IMR-90 (cell line): Measurements from ENCODE around the gene CDH16. TPM values are rescaled to one million over a fixed set of nuclear protein-coding genes. Genes with fewer than 3 reads are reported as not detected.

Source experiments
- ATAC-seq: fragments of 200-7000 bp; cut with Tn5 transposase; 2 replicates; pipeline ENCODE4 v1.9.1; 2020; ENCODE audit warnings: low read depth, mild to moderate bottlenecking, moderate library complexity
- BruUV-seq: library from RNA; stranded (reverse); fragments of 400-500 nt; replicated peaks from 2 replicates; lab custom pipeline; 2021; lab: Mats Ljungman, UMichigan
- CTCF ChIA-PET: fragments of 300-600 bp; formaldehyde crosslinking; extraction: SDS; loops from one replicate; lab custom pipeline; 2021; ENCODE audit warnings: antibody characterized with exemption; lab: Yijun Ruan, JAX
- POLR2A ChIA-PET: fragments of 300-600 bp; sonication (Branson Sonifier 250); formaldehyde crosslinking; loops from one replicate; lab custom pipeline; 2022; ENCODE audit warnings: antibody characterized with exemption; ENCODE audit not compliant: unreplicated experiment; lab: Charles Lee
- DNase-seq: peaks from one replicate; pipeline ENCODE4 v3.0.0; 2013
- H2AFZ ChIP-seq: replicated peaks from 2 replicates; pipeline ENCODE3; 2013; ENCODE audit warnings: low read length, mild to moderate bottlenecking; ENCODE audit not compliant: poor library complexity
- H2AK5ac ChIP-seq: 2 replicates; pipeline ENCODE4 v1.6.1; 2013; ENCODE audit warnings: low read depth, low read length, inconsistent platforms
- H2AK9ac ChIP-seq: replicated peaks from 2 replicates; pipeline ENCODE3; 2013; ENCODE audit warnings: mild to moderate bottlenecking, low read depth, low read length, moderate library complexity; ENCODE audit not compliant: poor library complexity
- H2BK120ac ChIP-seq: 2 replicates; pipeline ENCODE4 v1.6.1; 2013; ENCODE audit warnings: low read depth, low read length, inconsistent platforms
- H2BK15ac ChIP-seq: 3 replicates; pipeline ENCODE4 v1.6.1; 2013; ENCODE audit warnings: low read depth, low read length, inconsistent platforms
- H2BK20ac ChIP-seq: 2 replicates; pipeline ENCODE4 v1.6.1; 2013; ENCODE audit warnings: low read depth, mild to moderate bottlenecking, inconsistent platforms, low read length, moderate library complexity
- H2BK5ac ChIP-seq: 2 replicates; pipeline ENCODE4 v1.6.1; 2013; ENCODE audit warnings: mild to moderate bottlenecking, low read depth, low read length, inconsistent platforms; ENCODE audit not compliant: poor library complexity, severe bottlenecking
- H3K14ac ChIP-seq: replicated peaks from 2 replicates; pipeline ENCODE4 v1.6.1; 2013; ENCODE audit warnings: low read depth, low read length, inconsistent platforms
- H3K18ac ChIP-seq: 2 replicates; pipeline ENCODE4 v1.6.1; 2013; ENCODE audit warnings: low read depth, low read length, control low read depth
- H3K23ac ChIP-seq: 2 replicates; pipeline ENCODE4 v1.6.1; 2013; ENCODE audit warnings: low read depth, low read length, inconsistent platforms
- H3K27ac ChIP-seq: 2 replicates; pipeline ENCODE4 v1.5.1; 2013; ENCODE audit warnings: mild to moderate bottlenecking, control low read depth, low read length; ENCODE audit not compliant: insufficient read depth
- H3K27me3 ChIP-seq: 2 replicates; pipeline ENCODE4 v1.6.1; 2013; ENCODE audit warnings: low read length; ENCODE audit not compliant: control insufficient read depth, insufficient read depth
- H3K36me3 ChIP-seq: 2 replicates; pipeline ENCODE4 v1.6.1; 2013; ENCODE audit warnings: low read length, mixed read lengths; ENCODE audit not compliant: control insufficient read depth, insufficient read depth
- H3K4ac ChIP-seq: 2 replicates; pipeline ENCODE4 v1.6.1; 2013; ENCODE audit warnings: low read depth, low read length, inconsistent platforms
- H3K4me1 ChIP-seq: 2 replicates; pipeline ENCODE4 v1.6.1; 2013; ENCODE audit warnings: low read length, mixed read lengths; ENCODE audit not compliant: control insufficient read depth, insufficient read depth
- H3K4me2 ChIP-seq: 2 replicates; pipeline ENCODE4 v1.6.1; 2013; ENCODE audit warnings: low read depth, mild to moderate bottlenecking, control low read depth, low read length, moderate library complexity
- H3K4me3 ChIP-seq: 2 replicates; pipeline ENCODE4 v1.5.1; 2013; ENCODE audit warnings: low read depth, mild to moderate bottlenecking, control low read depth, low read length, moderate library complexity; ENCODE audit not compliant: insufficient read depth
- H3K56ac ChIP-seq: 2 replicates; pipeline ENCODE4 v1.6.1; 2013; ENCODE audit warnings: low read length, inconsistent platforms; ENCODE audit not compliant: insufficient read depth; ENCODE audit errors: extremely low read depth
- H3K79me1 ChIP-seq, 2 experiments: 2 replicates each; pipeline ENCODE4 v1.6.1; 2013; ENCODE audit warnings: low read length in 2 of 2, inconsistent platforms in 1 of 2, low read depth in 1 of 2
- H3K9ac ChIP-seq: 2 replicates; pipeline ENCODE4 v1.6.1; 2013; ENCODE audit warnings: low read depth, low read length, control low read depth
- H3K9me1 ChIP-seq: 2 replicates; pipeline ENCODE4 v1.6.1; 2013; ENCODE audit warnings: low read length, inconsistent platforms; ENCODE audit not compliant: insufficient read depth
- H3K9me3 ChIP-seq: 2 replicates; pipeline ENCODE4 v1.6.1; 2013; ENCODE audit warnings: low read length; ENCODE audit not compliant: control insufficient read depth, insufficient read depth
- H4K20me1 ChIP-seq: 2 replicates; pipeline ENCODE4 v1.6.1; 2013; ENCODE audit warnings: low read length, inconsistent platforms; ENCODE audit not compliant: insufficient read depth
- H4K5ac ChIP-seq: 2 replicates; pipeline ENCODE4 v1.6.1; 2013; ENCODE audit warnings: mild to moderate bottlenecking, low read depth, low read length, control low read depth
- H4K8ac ChIP-seq, 2 experiments: 2 replicates each; pipeline ENCODE4 v1.6.1; 2013; ENCODE audit warnings: low read depth in 2 of 2, low read length in 2 of 2, control low read depth in 1 of 2, inconsistent platforms in 1 of 2
- H4K91ac ChIP-seq: 2 replicates; pipeline ENCODE4 v1.6.1; 2013; ENCODE audit warnings: low read depth, low read length, inconsistent platforms; ENCODE audit not compliant: insufficient read depth
- CHD1 ChIP-seq: IDR thresholded peaks from 2 replicates; pipeline ENCODE4 v1.6.1; 2012; ENCODE audit warnings: low read depth, low read length, improper control_type of control experiment
- WGBS, 2 experiments: methylation state at CpG; one replicate each; pipeline versions ENCODE4 v1.1.5 to v1.1.7; 2013; ENCODE audit warnings: missing lambda C conversion rate in 2 of 2; ENCODE audit not compliant: insufficient read length in 1 of 2; ENCODE audit errors: extremely low coverage in 2 of 2; 5-methylcytosine and 5-hydroxymethylcytosine counted together
- dilution Hi-C: fragments of 300-500 bp; cut with HindIII; formaldehyde crosslinking; loops from one replicate; pipeline ENCODE4 v1.14.3; 2018; ENCODE audit warnings: low sequenced_read_pairs; ENCODE audit not compliant: unreplicated experiment
- in situ Hi-C: fragments of 300-500 bp; cut with MboI; formaldehyde crosslinking; loops from 3 replicates; pipeline ENCODE4 v1.14.3; 2019; ENCODE audit warnings: low sequenced_read_pairs, inconsistent platforms, mixed read lengths
- intact Hi-C: fragments of 100-400 bp; cut with micrococcal nuclease; formaldehyde crosslinking; loops from 2 replicates; pipeline ENCODE4 v1.10.0; 2022
- polyA plus RNA-seq, 3 experiments: library from polyadenylated mRNA; depleted of rRNA; stranded (reverse); fragments of >200 nt; gene quantifications; 2 replicates each; pipeline ENCODE4 v1.2.3, GENCODE V29; 2012; ENCODE audit warnings: low replicate concordance in 1 of 3
- total RNA-seq: library from RNA; depleted of rRNA; stranded (reverse); fragments of >200 nt; gene quantifications from 2 replicates; pipeline ENCODE4 v1.2.3, GENCODE V29; 2012
- TF ChIP-seq, protein P1 (sequence below): fragments of 150-350 bp; IDR thresholded peaks from 2 replicates; pipeline ENCODE4 v1.6.1; 2017; ENCODE audit warnings: mild to moderate bottlenecking, antibody characterized with exemption, low read length, low read depth
- TF ChIP-seq, protein P2 (sequence below): conservative IDR thresholded peaks from 2 replicates; pipeline ENCODE4 v1.5.1; 2012; ENCODE audit warnings: mild to moderate bottlenecking, low read depth, low read length, improper control_type of control experiment

The CDH16 gene
- total and polyA plus RNA-seq, 2 of the 4 experiments (the other 2 are of a cell fraction): not detected

DNA sequence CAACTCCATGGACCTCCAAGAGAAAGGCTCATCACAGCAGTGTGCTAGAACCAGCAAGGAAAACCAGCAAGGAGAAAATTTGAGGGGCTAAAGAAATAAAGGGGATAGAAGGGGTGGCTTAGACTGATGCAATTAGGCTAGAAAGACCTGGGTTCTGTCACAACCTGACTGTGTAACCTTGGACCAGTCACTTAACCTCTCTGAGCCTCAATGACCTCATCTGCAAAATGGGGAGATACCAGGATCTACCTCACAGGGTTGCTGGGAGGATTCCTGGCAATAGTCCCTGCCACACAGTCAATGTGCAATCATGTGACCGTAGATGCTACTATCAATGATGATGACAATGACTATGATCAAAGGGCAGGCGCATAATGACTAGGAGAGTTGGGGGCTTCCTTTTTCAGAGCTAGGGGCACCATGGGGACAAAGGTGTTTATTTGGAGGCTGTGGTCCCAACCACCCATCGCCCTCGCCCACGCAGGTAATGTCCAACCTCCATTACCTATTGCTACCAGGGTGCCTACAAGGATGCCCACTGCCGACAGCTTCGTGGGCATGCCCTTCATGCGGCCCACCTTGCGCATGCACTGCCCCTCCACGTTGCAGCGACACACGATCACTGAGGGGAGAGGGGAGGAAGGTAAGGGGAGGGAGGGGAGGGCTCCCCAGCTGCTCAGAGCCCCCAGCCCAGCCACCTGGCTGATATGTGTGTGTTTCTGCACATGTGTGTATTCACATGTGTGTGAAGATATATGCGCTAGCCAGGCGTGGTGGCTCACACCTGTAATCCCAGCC lies 9.7 kb downstream of the CDH16 start:
- POLR2A ChIA-PET: no interaction called here

More for the DNA sequence above, 9.7 kb downstream of the CDH16 start:
- Histone ChIP-seq H2BK120ac (no peak overlapping the region), H3K9me1 (peaks cover 22% of the 10 kb centered on the region), H2BK20ac (no peak overlapping the region), H3K36me3 (no peaks in the 10 kb centered on the region), H3K4me1 (peaks cover 18% of the 10 kb centered on the region), H3K14ac (no peak overlapping the region), H3K4me2 (no peak overlapping the region), H3K23ac (no peak overlapping the region), H2BK5ac (no peak overlapping the region), H3K9ac (no peak overlapping the region), H4K5ac (no peak overlapping the region), H3K9me3 (no peaks in the 10 kb centered on the region), H2BK15ac (no peak overlapping the region), H3K27ac (no peak overlapping the region), H4K91ac (no peak overlapping the region), H3K4ac (no peak overlapping the region), H3K56ac (no peak overlapping the region), H4K20me1 (no peaks in the 10 kb centered on the region), H3K79me1 (peaks cover 0 to 10% of the 10 kb centered on the region in 2 experiments; a peak in 1 of 4 replicates), H3K18ac (no peak overlapping the region), H2AFZ (no peak overlapping the region), H2AK5ac (no peak overlapping the region), H3K27me3 (peaks cover 2% of the 10 kb centered on the region; the same call in 1 of the 2 replicates), H3K4me3 (no peak overlapping the region), H2AK9ac (no peak overlapping the region), H4K8ac (no peak overlapping the region)
- no peak for DNase-seq
- no TSS peak for BruUV-seq
- CTCF ChIA-PET: interaction anchor here (0.5 to 1.8 kb wide), 4 partner anchors 9 to 1334 kb away, joined by 3 to 5 read pairs (median 4); partner anchors contain the start of genes CDH16 and DYNC1LI2
- dilution Hi-C loops (no loop called here), in situ Hi-C loops (no loop called here), intact Hi-C loops (no loop called here)
- 100% methylated on average over 1 of the region's 14 CpGs; no CpG with 5 or more reads in 1 of the 2 experiments for WGBS, 2 experiments
- ATAC-seq: no peak
- TF ChIP-seq, protein P1, sequence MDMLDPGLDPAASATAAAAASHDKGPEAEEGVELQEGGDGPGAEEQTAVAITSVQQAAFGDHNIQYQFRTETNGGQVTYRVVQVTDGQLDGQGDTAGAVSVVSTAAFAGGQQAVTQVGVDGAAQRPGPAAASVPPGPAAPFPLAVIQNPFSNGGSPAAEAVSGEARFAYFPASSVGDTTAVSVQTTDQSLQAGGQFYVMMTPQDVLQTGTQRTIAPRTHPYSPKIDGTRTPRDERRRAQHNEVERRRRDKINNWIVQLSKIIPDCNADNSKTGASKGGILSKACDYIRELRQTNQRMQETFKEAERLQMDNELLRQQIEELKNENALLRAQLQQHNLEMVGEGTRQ: no peak
- no peak for TF ChIP-seq CHD1
- TF ChIP-seq, protein P2, sequence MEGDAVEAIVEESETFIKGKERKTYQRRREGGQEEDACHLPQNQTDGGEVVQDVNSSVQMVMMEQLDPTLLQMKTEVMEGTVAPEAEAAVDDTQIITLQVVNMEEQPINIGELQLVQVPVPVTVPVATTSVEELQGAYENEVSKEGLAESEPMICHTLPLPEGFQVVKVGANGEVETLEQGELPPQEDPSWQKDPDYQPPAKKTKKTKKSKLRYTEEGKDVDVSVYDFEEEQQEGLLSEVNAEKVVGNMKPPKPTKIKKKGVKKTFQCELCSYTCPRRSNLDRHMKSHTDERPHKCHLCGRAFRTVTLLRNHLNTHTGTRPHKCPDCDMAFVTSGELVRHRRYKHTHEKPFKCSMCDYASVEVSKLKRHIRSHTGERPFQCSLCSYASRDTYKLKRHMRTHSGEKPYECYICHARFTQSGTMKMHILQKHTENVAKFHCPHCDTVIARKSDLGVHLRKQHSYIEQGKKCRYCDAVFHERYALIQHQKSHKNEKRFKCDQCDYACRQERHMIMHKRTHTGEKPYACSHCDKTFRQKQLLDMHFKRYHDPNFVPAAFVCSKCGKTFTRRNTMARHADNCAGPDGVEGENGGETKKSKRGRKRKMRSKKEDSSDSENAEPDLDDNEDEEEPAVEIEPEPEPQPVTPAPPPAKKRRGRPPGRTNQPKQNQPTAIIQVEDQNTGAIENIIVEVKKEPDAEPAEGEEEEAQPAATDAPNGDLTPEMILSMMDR: no peak
